GM23338 (cell line): ENCODE measurements around the gene ZDHHC12. TPM values are rescaled to one million over a fixed set of nuclear protein-coding genes. Genes with fewer than 3 reads are reported as not detected.

Experiments
- ATAC-seq: fragments of 200-7000 bp; cut with Tn5 transposase; 3 replicates; pipeline ENCODE4 v1.9.1; 2020
- DNase-seq: peaks from one replicate; pipeline ENCODE4 v3.0.0-alpha.2; 2015; ENCODE audit warnings: low spot score
- H2AFZ ChIP-seq: fragments of 200-600 bp; sonication (generic); 2 replicates; pipeline ENCODE4 v1.8.0; 2016; ENCODE audit warnings: antibody characterized with exemption, mild to moderate bottlenecking, moderate library complexity
- H3F3A ChIP-seq: fragments of 200-600 bp; sonication (generic); replicated peaks from 2 replicates; pipeline ENCODE4 v1.8.0; 2017; ENCODE audit warnings: antibody characterized with exemption, mixed run types, low read depth
- H3K27ac ChIP-seq: fragments of 200-600 bp; sonication (generic); 2 replicates; pipeline ENCODE4 v1.6.1; 2016; ENCODE audit warnings: low read depth
- H3K27me3 ChIP-seq: fragments of 200-600 bp; sonication (generic); 2 replicates; pipeline ENCODE4 v1.8.0; 2016; ENCODE audit warnings: mild to moderate bottlenecking, mixed run types, moderate library complexity; ENCODE audit not compliant: insufficient read depth
- H3K36me3 ChIP-seq: fragments of 200-600 bp; sonication (generic); 2 replicates; pipeline ENCODE4 v1.8.0; 2016; ENCODE audit warnings: mild to moderate bottlenecking; ENCODE audit not compliant: insufficient read depth
- H3K4me1 ChIP-seq: fragments of 200-600 bp; sonication (generic); 2 replicates; pipeline ENCODE4 v1.8.0; 2016; ENCODE audit warnings: mild to moderate bottlenecking, moderate library complexity; ENCODE audit not compliant: insufficient read depth
- H3K4me2 ChIP-seq: fragments of 200-600 bp; sonication (generic); 2 replicates; pipeline ENCODE4 v1.7.1; 2017; ENCODE audit warnings: mixed run types
- H3K4me3 ChIP-seq: fragments of 200-600 bp; sonication (generic); 2 replicates; pipeline ENCODE4 v1.6.1; 2016; ENCODE audit warnings: mixed run types
- H3K79me2 ChIP-seq: fragments of 200-600 bp; sonication (generic); replicated peaks from 2 replicates; pipeline ENCODE4 v1.8.0; 2017; ENCODE audit warnings: mild to moderate bottlenecking; ENCODE audit not compliant: insufficient read depth
- H3K9me2 ChIP-seq: fragments of 200-600 bp; sonication (generic); 2 replicates; pipeline ENCODE4 v1.8.0; 2017; ENCODE audit not compliant: insufficient read depth
- H4K20me1 ChIP-seq: fragments of 200-600 bp; sonication (generic); replicated peaks from 2 replicates; pipeline ENCODE4 v1.8.0; 2017; ENCODE audit warnings: mild to moderate bottlenecking; ENCODE audit not compliant: insufficient read depth
- H3K27ac Mint-ChIP-seq: 2 replicates; pipeline ENCODE4 v1.8.0; 2020; ENCODE audit warnings: inconsistent platforms, mild to moderate bottlenecking, moderate library complexity, mixed read lengths
- H3K27me3 Mint-ChIP-seq: 3 replicates; pipeline ENCODE4 v1.8.0; 2022; ENCODE audit warnings: low read depth, mild to moderate bottlenecking, moderate library complexity, mixed read lengths, inconsistent platforms; ENCODE audit not compliant: insufficient read depth, poor library complexity
- H3K36me3 Mint-ChIP-seq: 3 replicates; pipeline ENCODE4 v1.8.0; 2021; ENCODE audit warnings: low read depth, mild to moderate bottlenecking, inconsistent platforms, moderate library complexity, mixed read lengths
- H3K4me1 Mint-ChIP-seq: 3 replicates; pipeline ENCODE4 v1.8.0; 2020; ENCODE audit warnings: mild to moderate bottlenecking, inconsistent platforms, mixed read lengths
- H3K4me3 Mint-ChIP-seq: 3 replicates; pipeline ENCODE4 v1.8.0; 2021; ENCODE audit warnings: moderate library complexity, mild to moderate bottlenecking, inconsistent platforms, mixed read lengths
- H3K9me3 Mint-ChIP-seq: 3 replicates; pipeline ENCODE4 v1.8.0; 2020; ENCODE audit warnings: moderate library complexity, mild to moderate bottlenecking, inconsistent platforms, mixed read lengths
- ETS1 ChIP-seq: IDR thresholded peaks from 2 replicates; pipeline ENCODE4 v1.6.1; 2016; ENCODE audit warnings: antibody characterized with exemption
- EZH2phosphoT487 ChIP-seq: fragments of 200-600 bp; sonication (generic); IDR thresholded peaks from one replicate; pipeline ENCODE4 v1.8.1; 2018; ENCODE audit warnings: antibody characterized with exemption; ENCODE audit not compliant: unreplicated experiment
- JUNB ChIP-seq: IDR thresholded peaks from one replicate; pipeline ENCODE4 v1.6.1; 2016; ENCODE audit warnings: antibody characterized with exemption; ENCODE audit not compliant: unreplicated experiment
- POLR2AphosphoS5 ChIP-seq: IDR thresholded peaks from 2 replicates; pipeline ENCODE4 v1.6.1; 2016; ENCODE audit warnings: antibody characterized with exemption, low read depth
- ZNF331 ChIP-seq: fragments of 250-450 bp; sonication (Bioruptor Pico); IDR thresholded peaks from 2 replicates; pipeline ENCODE4 v1.5.0; 2020; ENCODE audit warnings: low read depth, mild to moderate bottlenecking, moderate library complexity
- ZNF462 ChIP-seq: fragments of 250-450 bp; sonication (Bioruptor Pico); IDR thresholded peaks from 2 replicates; pipeline ENCODE4 v1.5.0; 2020; ENCODE audit warnings: mild to moderate bottlenecking, moderate library complexity
- polyA plus RNA-seq: library from polyadenylated mRNA; unstranded; fragments of >200 nt; fragmentation: Nextera tagmentation; extraction: Ambion mirVana; gene quantifications from 2 replicates; pipeline ENCODE4 v1.2.1, GENCODE V29; 2016
- total RNA-seq: library from RNA; depleted of rRNA; stranded (reverse); fragments of >200 nt; shearing (Covaris generic); gene quantifications from 2 replicates; pipeline ENCODE4 v1.2.3, GENCODE V29; 2014

The ZDHHC12 gene
- total and polyA plus RNA-seq, 2 experiments from 2014 or later, result 47.5 to 54.1 TPM

DNA sequence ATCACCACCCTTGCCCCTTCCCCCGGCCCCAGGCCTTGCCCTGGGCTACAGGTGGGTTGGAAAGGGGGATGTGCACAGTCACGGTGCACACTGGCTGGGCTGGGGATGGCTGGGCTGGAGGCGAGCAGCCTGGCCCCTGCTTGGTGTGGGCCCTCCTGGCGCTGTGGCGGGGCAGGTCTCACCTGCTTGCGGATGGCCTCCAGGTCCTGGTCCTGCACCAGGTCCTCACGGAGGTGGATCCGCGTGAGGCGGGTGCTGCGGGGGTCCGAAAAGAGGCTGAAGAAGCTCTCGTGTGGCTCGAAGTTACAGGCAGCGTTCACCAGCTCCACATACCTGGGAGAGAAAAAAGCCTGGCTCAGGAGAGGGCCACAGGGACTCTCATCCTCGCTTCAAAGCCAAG, 29.7 kb upstream of the ZDHHC12 start:
- TF ChIP-seq POLR2AphosphoS5 (no peak), ETS1 (no peak), EZH2phosphoT487 (no peak), ZNF331 (no peak)
- DNase-seq, result no peak
- H3F3A ChIP-seq, result no peaks in the 10 kb centered on the region
- no peak overlapping the region for H3K4me3 ChIP-seq
- Mint-ChIP-seq H3K9me3 (no peaks in the 10 kb centered on the region), H3K4me3 (no peak overlapping the region), H3K4me1 (no peaks in the 10 kb centered on the region), H3K27me3 (peaks cover 11% of the 10 kb centered on the region), H3K27ac (no peak overlapping the region), H3K36me3 (no peaks in the 10 kb centered on the region)
- H3K9me2 ChIP-seq, result no peaks in the 10 kb centered on the region
- no peaks in the 10 kb centered on the region for H3K27me3 ChIP-seq
- no peak overlapping the region for H3K4me2 ChIP-seq
- no peaks in the 10 kb centered on the region for H4K20me1 ChIP-seq
- no peak overlapping the region for H2AFZ ChIP-seq
- no peak for ATAC-seq
- no peaks in the 10 kb centered on the region for H3K36me3 ChIP-seq
- H3K4me1 ChIP-seq, result no peaks in the 10 kb centered on the region
- no peak overlapping the region for H3K27ac ChIP-seq
- no peaks in the 10 kb centered on the region for H3K79me2 ChIP-seq

DNA sequence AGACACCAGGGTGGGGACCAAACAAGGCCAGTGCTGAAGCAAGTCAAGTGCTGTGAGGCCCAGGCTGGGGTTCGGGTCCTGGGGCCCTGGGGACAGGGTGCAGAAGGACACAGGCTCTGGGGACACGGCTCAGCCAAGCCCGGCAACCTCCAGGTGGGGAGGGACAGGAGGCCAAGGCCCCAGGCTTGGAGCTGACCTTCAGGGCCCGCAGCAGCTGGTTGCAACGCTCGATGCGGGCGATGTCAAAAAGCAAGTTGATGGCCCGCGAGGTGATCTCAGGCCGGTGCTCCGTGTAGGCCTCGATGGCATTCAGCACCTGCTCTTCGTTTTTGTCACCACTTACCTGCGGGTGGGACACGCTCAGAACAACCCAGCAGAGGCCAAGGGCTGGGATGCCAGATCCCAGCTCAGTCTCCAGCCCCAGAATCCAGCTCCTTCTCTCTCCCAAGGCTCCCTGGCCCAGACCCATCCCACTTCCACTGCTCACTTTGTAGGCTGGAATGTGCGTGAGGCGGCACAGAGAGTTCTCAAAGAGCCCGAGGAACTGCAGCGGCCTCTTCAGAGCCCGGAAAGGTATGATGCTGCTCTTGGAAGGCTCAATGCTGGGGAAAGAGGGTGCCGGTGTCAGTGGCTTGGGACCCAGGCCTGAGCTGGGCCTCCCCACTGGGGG, 27.1 kb upstream of the ZDHHC12 start:
- no peaks in the 10 kb centered on the region for H3K9me3 Mint-ChIP-seq
- Histone ChIP-seq H3K4me3 (no peak overlapping the region), H3K4me2 (no peak overlapping the region)

More for the DNA sequence above, 27.1 kb upstream of the ZDHHC12 start:
- H3K36me3 ChIP-seq, result no peaks in the 10 kb centered on the region
- Mint-ChIP-seq H3K36me3 (no peaks in the 10 kb centered on the region), H3K4me3 (no peak overlapping the region), H3K27ac (no peak overlapping the region), H3K4me1 (no peaks in the 10 kb centered on the region), H3K27me3 (peaks cover 9% of the 10 kb centered on the region)
- no peaks in the 10 kb centered on the region for H3K79me2 ChIP-seq
- DNase-seq (no peak), ATAC-seq (no peak)
- TF ChIP-seq JUNB (no peak), ETS1 (no peak), ZNF462 (CRISPR knock-in tag) (no peak)
- H3F3A ChIP-seq, result no peaks in the 10 kb centered on the region
- H2AFZ ChIP-seq, result no peak overlapping the region
- H3K4me1 ChIP-seq, result no peaks in the 10 kb centered on the region
- H3K27me3 ChIP-seq, result no peaks in the 10 kb centered on the region
- no peak overlapping the region for H3K27ac ChIP-seq
- no peaks in the 10 kb centered on the region for H3K9me2 ChIP-seq
- H4K20me1 ChIP-seq, result no peaks in the 10 kb centered on the region
